DMS114 treated with DMSO at 0.1 percent for 48 hours (cell line): ENCODE measurements around the gene STYXL2.

Source experiments
- DNase-seq: peaks from one replicate; lab custom pipeline; 2025; ENCODE audit not compliant: unreplicated experiment; lab: John Stamatoyannopoulos, UW

Gene STYXL2

GRCh38 chr1:167077868-167078210 is 16.0 kb upstream of the STYXL2 start:
- no peak for DNase-seq

- no peak for DNase-seq
Measured at GRCh38 chr1:167081594-167082156, 12.2 kb upstream of the STYXL2 start.

GRCh38 chr1:167082511-167083027 is 11.3 kb upstream of the STYXL2 start:
- no peak for DNase-seq

GRCh38 chr1:167083066-167083665 is 10.7 kb upstream of the STYXL2 start:
- DNase-seq: no peak

DNA sequence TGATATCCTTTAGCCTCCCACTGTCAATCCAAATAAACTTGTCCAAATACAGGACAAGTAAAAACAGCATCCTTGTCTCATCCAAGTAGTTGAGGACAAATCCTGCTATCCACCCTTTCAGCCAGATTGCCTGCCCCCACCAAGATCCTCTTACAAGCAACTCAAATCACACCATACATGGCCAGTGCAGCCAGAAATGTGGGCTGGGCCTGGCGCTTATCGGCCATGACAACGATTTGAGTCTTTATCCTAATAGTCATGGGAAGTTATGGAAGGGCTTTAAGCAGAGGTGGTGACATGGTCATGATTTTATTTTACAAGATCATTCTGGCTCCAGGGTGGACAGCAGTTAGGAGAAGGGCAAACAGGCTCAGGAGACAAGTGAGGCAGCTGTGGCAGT is 10.0 kb upstream of the STYXL2 start:
- DNase-seq: no peak

DNA sequence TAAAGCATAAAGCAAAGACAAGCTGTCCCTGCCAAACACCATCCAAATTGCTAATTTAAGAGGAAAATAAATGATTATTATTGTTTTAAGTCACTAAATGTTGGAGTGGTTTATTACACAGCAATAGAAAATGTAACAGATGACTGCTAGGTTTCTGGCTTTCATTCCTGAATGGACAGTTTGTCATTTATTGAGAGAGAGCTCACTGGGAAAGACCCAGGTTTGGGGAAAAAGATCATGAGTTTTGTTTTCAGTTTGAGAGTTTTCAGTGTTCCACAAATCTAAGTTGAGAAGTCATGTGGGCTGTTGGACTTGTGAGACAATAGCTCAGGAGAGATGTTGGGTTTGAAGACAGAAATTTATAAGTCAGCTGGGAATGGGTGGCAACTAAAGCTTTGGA is 9.1 kb upstream of the STYXL2 start:
- DNase-seq: no peak

GRCh38 chr1:167086033-167086432 is 7.8 kb upstream of the STYXL2 start:
- no peak for DNase-seq

DNA sequence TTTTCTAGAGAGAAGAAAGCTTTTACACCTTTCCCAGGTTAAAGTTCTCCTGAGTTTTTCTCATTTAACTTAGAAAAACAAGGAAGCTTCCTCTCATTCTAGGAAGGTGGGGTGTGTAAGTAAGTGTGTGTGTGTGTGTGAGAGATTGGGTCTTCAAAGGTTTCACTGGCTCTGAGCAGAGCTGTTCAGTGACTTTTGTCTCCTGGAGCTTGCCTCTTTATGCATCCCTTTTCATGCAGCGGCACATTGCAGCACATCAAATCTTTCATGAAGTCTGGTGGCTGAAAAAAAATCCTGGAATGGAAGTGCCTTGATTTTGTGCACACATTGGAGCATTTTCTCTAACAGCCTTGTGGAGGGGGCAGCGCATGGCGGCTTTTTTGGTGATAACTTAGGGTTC is 7.1 kb upstream of the STYXL2 start:
- no peak for DNase-seq

- no peak for DNase-seq
Measured at GRCh38 chr1:167088746-167089417, 5.0 kb upstream of the STYXL2 start.

- DNase-seq: no peak
Measured at GRCh38 chr1:167089939-167090313, 3.9 kb upstream of the STYXL2 start.

DNA sequence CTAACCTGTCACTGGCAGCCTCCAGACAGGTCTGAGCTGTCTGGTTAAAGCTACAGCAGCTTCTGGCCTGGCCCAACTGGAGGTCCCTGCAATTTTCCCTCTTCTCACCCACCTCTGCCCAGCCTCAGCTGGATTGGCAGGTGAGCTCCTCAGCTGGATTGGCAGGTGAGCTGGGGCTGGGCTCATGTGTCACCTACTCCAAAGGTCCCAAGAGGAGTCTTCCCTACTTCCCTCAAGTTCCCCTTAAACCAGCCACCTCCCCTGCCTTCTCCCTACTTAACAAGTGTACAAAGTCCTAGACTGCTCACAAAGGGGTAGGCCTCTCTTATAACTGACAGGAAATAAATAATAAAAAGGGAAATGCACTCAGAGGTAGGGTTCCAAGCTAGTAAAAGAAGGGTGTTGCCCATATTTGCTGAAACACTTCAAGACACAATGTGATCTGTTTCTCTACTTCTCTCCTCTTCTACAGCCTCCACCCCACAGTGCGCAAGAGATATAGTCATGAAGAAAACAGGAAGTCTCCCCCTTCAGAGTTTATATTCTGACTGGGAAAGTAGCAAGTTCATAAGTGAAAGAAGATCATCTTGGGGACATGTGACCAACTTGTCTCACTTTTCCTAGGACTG is 3.4 kb upstream of the STYXL2 start, which contains the start of gene GPA33:
Gene GPA33, minus strand, starts transcription at position 64 of the 629 bp plus-strand sequence. CDS start 90 bp downstream, outside the sequence.
- DNase-seq: no peak

GRCh38 chr1:167092653-167093052 is 1.2 kb upstream of the STYXL2 start:
- DNase-seq: no peak

- no peak for DNase-seq
Measured at GRCh38 chr1:167094690-167095089, 815 bp downstream of the STYXL2 start.

DNA sequence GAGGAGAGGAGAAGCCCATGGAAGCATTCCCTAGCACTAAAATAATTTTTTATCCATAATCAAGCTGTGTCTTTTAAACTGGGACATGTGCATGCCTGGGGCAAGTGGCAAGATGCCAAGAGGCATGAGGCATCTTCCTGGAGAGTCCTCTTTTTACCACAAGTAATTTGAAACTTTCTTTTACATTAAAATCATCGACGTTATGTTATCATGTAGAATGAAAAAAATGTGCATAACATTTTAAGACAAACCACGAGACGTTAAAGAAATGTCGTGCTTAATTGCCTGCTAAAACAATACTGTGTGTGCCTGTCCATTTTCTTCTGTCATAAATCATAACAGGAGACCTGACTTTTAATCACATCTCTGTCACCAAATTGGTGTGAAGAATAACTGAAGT is 1.5 kb downstream of the STYXL2 start:
- no peak for DNase-seq

GRCh38 chr1:167099851-167100250 is 6.0 kb downstream of the STYXL2 start:
- no peak for DNase-seq

GRCh38 chr1:167100730-167101129 is 6.9 kb downstream of the STYXL2 start:
- no peak for DNase-seq

DNA sequence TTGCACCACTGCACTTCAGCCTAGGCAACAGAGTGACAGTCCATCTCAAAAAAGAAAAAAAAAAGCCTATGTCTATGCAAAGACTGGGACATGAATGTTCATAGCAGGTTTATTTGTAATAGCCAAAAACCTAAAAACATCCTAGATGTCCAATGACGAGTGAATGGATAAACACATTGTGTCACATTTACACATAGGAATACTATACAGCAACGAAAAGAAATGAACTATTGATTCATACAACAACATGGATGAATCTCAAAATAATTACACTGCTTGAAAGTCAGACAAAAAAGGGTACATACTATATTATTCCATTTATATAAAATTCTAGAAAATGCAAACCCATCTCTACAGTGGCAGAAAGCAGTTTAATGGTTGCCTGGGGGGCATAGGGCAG is 7.9 kb downstream of the STYXL2 start:
- DNase-seq: no peak

DNA sequence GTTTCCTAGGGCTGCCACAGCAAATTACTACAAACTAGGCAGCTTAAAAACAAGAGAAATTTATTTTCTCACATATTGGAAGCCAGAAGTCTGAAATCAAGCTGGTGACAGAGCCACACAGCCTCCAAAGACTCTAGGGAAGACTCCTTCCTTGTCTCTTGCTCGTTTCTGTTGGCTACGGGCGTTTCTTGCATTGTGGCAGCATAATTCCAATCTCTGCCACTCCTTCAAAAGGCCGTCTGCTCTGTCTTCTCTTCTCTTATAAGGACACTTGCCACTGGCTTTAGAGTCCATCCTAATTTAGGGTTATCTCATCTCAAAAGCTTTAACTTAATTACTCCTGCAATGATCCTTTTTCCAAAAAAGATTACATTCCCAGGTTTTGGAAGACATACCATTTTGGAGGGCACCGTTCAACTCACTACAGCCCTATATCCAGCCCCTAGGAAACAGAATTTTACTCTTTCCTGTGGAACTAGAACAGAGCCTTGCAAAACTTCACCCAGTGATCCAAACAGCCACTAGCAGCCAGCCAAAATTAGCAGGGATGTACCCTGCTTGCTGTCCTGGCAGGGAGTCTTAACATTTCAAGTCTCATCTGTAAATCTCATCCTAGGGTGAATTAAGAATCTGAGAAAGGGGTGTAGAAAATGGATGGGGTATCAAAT is 9.2 kb downstream of the STYXL2 start:
- DNase-seq: no peak

- no peak for DNase-seq
Measured at GRCh38 chr1:167104256-167104633, 10.4 kb downstream of the STYXL2 start.

DNA sequence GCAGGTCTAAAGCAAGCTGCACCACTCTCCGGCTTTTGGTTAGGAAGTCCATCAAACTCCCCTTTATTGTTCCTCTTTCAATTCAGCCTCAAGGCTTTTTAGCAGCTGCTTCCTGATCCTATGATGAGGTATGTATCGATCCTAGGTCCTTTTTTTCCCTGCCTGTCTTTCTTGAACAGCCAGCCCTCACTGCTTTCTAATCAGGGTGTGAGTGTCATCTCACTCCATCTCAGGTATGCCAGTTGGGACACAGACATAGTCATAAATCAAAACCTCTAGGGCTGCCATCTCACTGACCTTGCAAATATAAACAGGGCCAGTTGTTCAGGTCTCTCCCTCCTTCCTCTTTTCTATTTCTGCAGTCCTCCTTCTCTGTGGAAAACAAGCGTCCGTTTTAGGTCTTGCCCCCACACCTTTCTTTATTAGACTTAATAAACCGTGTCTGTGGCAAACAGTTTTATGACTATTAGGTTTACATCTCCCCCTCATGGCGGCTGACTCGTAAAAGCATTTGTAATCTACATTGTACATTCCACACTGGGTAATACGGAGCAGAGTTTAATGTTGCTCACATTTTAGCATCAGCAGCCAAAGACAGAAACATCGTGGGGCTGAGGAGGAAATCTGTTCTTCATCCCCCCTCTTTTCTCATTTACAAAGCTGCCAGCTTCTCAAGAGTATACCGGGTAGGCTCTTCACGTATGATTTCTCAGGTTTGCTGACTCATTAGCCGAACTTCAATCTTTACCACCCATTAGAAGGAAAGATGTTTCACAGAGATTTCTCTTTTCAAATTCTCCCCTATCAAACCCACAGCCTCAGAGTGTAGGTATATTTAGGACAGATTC is 11.6 kb downstream of the STYXL2 start:
- DNase-seq: no peak

DNA sequence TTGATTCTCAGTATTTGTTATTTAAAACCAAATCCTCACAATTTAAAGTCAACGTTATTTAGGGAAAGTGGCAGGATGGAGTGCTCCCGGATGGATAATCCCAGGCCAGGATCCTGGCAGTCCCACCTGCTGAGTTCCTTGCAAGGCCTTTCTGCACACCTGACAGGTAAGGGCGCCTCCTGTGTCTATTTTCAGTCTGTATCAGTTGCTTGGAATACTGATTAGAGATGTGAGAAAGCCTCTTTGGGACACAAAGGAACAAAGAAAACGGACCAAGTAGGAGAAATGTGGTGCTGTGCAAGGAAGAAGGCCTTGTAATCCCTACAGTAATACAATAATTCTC is 12.2 kb downstream of the STYXL2 start:
- DNase-seq: no peak
